Measurements from ENCODE around the gene FBXW8.

The FBXW8 gene

DNA sequence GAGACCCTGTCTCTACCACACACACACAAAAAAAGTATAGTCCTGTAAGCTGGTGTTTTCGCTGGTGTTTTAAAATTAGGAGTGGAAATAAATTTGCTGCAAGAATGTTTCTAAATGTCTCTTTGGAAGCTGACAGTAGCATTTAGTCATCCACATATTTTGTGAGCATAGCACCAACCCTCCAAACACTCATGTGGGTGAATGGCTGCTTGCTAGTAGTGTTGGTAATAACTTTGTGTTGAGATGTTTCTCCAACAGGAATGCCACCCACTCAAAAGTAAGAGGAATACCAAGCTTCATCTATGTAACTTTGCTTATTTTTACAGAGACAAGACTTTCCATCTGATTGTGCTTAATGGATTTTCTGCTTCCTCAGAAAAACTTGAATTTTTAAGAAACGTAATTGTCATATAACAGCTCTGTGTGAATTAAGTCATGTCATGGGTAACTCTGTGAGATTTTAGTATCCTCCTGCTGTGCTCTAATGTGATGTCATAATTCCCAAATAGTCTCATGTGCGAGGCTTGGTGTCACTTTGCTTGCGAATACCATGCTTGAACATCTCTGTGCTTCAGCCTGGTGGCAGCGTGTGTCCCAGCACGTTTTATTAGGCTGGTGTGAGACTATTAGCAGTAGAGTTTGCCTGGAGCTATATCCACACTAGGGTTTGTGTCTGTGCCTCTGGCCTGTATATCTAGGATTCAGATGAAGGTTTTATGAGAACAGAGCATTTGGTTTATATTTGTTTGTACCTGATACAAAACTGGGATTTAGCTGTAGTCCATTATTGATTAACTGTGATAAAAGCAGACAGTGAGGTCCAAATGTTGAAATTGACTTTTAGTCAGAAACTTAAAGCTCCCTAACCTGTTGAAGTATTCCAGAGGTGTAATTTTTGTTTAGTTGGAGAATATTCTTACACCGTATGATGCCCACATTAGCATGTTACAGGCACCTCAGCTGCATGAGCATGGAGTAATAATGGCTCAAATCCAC, 80.5 kb downstream of the FBXW8 start:
- no peak for DNase-seq (ENCODE audit: low read depth)

- no peak for DNase-seq (ENCODE audit: low read depth)
Measured at GRCh38 chr12:116996093-116996492, 85.3 kb downstream of the FBXW8 start.

- no peak for DNase-seq (ENCODE audit: low read depth)
Measured at GRCh38 chr12:116996621-116997020, 85.9 kb downstream of the FBXW8 start.

GRCh38 chr12:116999066-116999465, 88.3 kb downstream of the FBXW8 start:
- DNase-seq (ENCODE audit: low read depth): no peak

DNA sequence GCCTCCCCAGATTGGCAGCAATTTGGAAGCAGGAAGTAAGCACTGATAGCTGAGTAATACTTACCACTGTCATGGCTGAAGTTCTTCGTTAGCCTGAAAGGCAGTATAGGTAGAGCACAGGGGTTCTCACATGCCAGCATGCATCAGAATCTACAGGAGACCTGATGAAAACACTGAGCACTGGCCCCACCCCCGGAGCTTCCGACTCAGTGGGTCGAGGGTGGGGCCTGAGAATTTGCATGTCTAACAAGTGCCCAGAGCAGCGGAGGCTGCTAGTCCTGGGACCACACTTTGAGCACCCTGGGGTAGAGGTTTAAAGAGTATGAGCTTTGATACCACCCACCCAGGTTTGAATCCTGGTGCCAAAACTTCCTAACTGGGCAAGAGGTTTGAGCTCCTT, 89.6 kb downstream of the FBXW8 start:
- DNase-seq (ENCODE audit: low read depth): no peak

GRCh38 chr12:117002051-117002817, 91.5 kb downstream of the FBXW8 start:
- DNase-seq (ENCODE audit: low read depth): no peak

DNA sequence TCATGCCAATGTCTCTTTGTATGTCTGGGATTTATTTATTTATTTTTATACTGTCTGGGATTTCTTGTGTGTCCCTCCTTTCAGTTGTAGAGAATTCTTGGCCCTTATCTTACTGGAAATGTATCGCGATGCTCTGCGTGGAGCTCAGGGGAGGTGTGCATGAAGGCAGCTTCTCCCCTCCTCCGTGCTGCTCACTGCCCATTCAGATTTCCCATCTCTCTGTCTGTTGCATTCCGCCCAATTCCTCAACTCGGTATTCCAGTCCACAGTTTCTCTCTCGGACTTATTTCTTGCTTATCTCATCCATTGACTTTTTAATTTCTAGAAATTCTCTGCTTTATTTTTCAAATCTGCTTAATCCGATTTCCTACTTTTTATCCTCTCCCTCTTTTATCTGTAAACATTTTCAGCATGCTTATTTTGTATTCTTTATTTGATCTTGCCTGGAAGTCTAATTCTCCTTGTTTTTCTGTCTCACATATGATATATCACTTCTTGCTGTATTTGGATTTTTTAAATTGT, 93.2 kb downstream of the FBXW8 start:
- no peak for DNase-seq (ENCODE audit: low read depth)

- DNase-seq (ENCODE audit: low read depth): no peak
Measured at GRCh38 chr12:117005417-117006046, 94.8 kb downstream of the FBXW8 start.

- no peak for DNase-seq (ENCODE audit: low read depth)
Measured at GRCh38 chr12:117006333-117006732, 95.6 kb downstream of the FBXW8 start.

GRCh38 chr12:117007577-117007976, 96.8 kb downstream of the FBXW8 start:
- no peak for DNase-seq (ENCODE audit: low read depth)

DNA sequence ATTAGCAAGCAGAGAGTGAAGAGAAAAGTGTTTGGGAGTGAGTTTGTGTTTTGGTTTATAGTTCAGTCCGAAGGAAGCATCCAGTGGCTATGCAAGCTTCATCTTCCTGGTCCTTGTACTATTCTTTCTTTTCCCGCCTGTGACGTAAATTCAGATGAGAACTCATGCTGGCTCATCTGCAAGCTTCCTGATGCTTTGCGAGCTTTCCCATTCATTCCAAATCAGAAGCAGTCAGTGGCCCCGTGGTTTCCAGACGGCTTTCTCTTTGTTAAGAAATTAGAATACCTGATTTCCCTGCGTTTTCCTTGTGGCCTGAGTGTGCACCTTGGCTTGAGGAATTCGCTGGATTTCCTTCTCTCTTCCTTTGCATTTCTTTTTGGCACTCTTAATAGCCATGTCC, 99.0 kb downstream of the FBXW8 start:
- DNase-seq (ENCODE audit: low read depth): no peak

DNA sequence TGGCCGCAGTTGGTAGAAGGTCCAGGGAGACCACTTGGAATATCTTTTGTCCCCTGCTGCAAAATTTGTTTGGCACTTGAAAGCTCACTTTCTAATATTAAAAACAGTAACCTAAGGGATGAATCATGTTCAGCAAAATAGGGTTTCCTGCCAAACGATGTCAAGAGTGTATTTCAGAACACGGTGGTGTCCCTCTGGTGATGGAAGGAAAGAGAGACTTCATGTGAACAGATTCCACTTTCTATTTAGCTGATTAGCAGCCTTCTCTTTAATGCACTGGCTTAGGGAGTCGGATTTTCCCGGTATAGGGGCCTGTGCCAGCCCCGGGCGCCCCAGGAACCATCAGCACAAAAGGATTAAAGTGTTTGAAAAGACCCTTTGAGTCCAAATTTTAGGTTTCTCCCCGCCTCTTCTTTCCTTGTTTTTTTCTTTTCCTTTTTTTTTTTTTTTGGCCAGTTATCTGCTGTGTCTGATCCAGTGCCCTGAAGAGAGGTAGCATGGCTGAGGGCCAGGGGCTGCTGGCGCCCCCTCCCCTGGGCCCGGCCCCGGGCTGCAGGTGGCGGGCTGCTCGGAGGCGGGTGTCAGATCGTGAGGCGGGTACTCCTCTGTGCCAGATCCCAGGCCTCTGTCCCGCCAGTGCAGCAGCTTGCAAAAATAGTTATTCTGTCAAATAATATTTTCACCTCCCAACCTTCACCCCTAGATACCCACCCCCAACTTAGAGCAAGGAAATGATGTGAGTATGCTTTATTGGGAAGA, 100.1 kb downstream of the FBXW8 start:
- no peak for DNase-seq (ENCODE audit: low read depth)

- no peak for DNase-seq (ENCODE audit: low read depth)
Measured at GRCh38 chr12:117011988-117012805, 101.4 kb downstream of the FBXW8 start.

DNA sequence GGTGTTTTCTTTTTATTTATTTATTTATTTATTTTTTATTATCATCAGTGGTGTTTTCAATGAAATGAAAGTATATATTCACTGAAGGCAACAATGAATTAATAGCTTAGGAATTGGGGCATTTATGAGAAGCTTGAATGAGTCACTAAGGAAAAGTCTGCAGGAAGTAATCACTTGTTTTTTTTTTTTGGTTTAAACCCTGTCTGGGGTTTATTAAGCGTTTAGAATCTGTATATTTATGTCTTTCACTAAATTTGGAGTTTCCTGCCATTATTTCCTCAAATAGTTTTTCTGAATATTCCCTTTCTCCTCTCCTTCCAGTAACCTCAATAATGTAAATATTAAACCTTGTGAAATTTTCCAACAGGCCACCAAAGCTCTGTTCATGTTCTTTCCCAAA, 103.0 kb downstream of the FBXW8 start:
- DNase-seq (ENCODE audit: low read depth): no peak

DNA sequence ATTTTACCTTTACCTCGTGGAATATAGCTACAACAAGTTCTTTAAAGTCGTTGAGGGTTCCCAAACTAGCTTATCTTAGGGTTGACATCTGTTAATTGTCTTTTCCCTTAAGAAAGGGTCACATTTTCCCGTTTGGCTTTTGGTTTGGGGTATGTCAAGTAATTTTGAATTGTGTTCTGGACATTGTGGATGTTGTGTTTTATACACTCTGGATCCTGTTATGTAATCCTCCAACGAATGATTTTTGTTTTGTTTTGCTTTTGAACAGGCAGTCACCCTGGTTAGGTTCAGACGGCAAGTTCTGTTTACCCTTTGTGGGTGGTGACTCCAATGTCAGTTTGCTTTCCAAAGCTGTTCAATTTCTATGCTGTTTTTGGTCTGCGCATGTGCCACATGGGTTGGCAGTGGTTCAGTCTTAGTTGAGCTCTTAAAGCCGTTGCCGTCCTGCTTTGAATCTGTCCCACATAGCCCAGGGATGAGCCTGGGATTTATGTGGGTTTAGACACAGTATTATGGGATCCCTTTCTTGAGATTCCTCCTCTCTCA, 103.7 kb downstream of the FBXW8 start:
- no peak for DNase-seq (ENCODE audit: low read depth)

DNA sequence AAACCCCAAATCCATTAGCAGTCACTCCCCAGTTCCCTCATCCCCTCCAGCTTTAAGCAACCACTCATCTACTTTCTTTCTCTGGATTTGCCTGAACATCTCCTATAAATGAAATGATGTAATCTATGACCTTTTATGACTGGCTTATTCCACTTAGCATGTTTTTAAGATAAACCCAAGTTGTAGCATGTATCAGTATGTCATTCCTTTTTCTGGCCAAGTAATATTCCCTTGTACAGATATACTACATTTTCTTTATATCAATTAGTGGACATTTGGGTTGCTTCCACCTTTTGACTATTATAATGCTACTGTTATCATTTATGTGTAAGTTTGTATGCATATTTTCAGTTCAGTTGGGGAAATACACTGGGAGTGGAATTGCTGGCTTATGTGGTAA, 105.1 kb downstream of the FBXW8 start:
- DNase-seq (ENCODE audit: low read depth): no peak

DNA sequence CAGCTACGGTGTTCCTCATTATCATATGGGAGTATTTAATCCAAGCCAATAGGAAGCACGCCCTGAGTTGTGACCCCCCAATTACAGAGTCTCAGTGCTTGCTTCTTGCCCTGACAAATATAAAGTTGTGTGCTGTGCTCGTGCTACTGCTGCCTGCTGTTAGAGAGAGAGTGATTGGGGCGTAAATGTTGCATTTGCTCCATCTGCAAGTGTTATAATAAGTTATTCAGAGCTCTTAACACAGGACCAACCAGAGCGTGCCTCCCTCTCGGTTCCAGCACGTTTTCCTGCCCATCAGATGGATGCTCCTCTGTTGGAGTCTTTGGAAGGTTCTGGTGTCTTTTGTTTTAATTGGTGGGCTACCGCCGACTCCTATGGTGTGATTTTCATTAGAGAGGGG, 107.1 kb downstream of the FBXW8 start:
- no peak for DNase-seq (ENCODE audit: low read depth)

GRCh38 chr12:117018276-117018675, 107.5 kb downstream of the FBXW8 start:
- no peak for DNase-seq (ENCODE audit: low read depth)

DNA sequence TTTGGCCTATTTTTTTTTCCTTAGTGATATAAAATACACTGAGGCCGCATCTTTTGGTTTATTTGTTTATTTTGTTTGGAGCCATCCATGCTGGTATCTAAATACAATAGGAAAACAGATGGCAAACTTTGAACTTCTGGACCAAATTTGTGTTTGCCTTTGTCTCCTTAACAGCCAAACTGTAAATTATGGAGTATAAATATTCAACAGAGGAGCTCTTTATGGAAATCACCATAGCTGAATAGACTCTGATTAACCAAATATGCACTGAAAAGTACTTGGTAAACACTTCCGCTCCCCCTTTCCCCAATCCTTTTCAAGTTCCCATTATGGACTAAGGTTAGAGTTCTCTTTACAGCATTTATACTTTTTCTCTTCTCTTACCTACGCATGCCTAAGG, 107.9 kb downstream of the FBXW8 start:
- DNase-seq (ENCODE audit: low read depth): no peak

- DNase-seq (ENCODE audit: low read depth): no peak
Measured at GRCh38 chr12:117019866-117020265, 109.1 kb downstream of the FBXW8 start.
